BJ (cell line): ENCODE results near the gene CXCL10. TPM values are rescaled to one million over a fixed set of nuclear protein-coding genes. Genes with fewer than 3 reads are reported as not detected.
"Not testable (repeated sequence)": the region's sequence is repeated elsewhere in the genome, so short reads cannot be mapped to it uniquely, and the experiment has no call there.

ENCODE experiments used
- CTCF ChIA-PET: fragments of 350-600 bp; formaldehyde crosslinking; extraction: SDS; loops from one replicate; lab custom pipeline; 2021; ENCODE audit warnings: antibody characterized with exemption, inconsistent platforms; lab: Yijun Ruan, JAX
- POLR2A ChIA-PET: fragments of 300-600 bp; sonication (Branson Sonifier 250); formaldehyde crosslinking; extraction: SDS; loops from one replicate; lab custom pipeline; 2021; ENCODE audit warnings: antibody characterized with exemption; lab: Charles Lee
- DNase-seq: peaks from one replicate; pipeline ENCODE4 v3.0.0-alpha.2; 2011; ENCODE audit warnings: low read depth
- H3K27me3 ChIP-seq: 2 replicates; pipeline ENCODE4 v1.6.0; 2011; ENCODE audit warnings: low read length; ENCODE audit not compliant: control insufficient read depth, insufficient read depth
- H3K36me3 ChIP-seq: 2 replicates; pipeline ENCODE4 v1.5.1; 2011; ENCODE audit warnings: low read length; ENCODE audit not compliant: control insufficient read depth, insufficient read depth
- H3K4me3 ChIP-seq: 2 replicates; pipeline ENCODE4 v1.5.1; 2011; ENCODE audit warnings: low read depth, mild to moderate bottlenecking, control low read depth, low read length
- CTCF ChIP-seq: IDR thresholded peaks from 2 replicates; pipeline ENCODE4 v1.5.1; 2011; ENCODE audit warnings: low read depth, mild to moderate bottlenecking, control low read depth, inconsistent platforms, low read length, moderate library complexity; ENCODE audit not compliant: insufficient read depth
- polyA plus RNA-seq: library from polyadenylated mRNA; depleted of rRNA; stranded (reverse); fragments of >200 nt; gene quantifications from 2 replicates; pipeline ENCODE4 v1.2.3, GENCODE V29; 2011

Gene CXCL10
- polyA plus RNA-seq, 1 experiment: not detected

- Histone ChIP-seq H3K4me3 (no peak overlapping the region), H3K27me3 (peaks cover 15% of the 10 kb centered on the region), H3K36me3 (no peaks in the 10 kb centered on the region)
- CTCF ChIA-PET: no interaction called here
- POLR2A ChIA-PET: no interaction called here
- TF ChIP-seq CTCF: no peak
- DNase-seq: no peak
Measured at GRCh38 chr4:76055421-76055820, 32.1 kb upstream of the CXCL10 start.

GRCh38 chr4:76055016-76055415 lies 31.7 kb upstream of the CXCL10 start:
- no peak for TF ChIP-seq CTCF
- POLR2A ChIA-PET: no interaction called here
- H3K36me3 ChIP-seq: no peaks in the 10 kb centered on the region
- CTCF ChIA-PET: interaction anchor here (0.7 to 0.9 kb wide), 2 partner anchors 23 to 58 kb away, joined by 3 read pairs; no protein-coding TSS in a partner anchor
- H3K4me3 ChIP-seq: no peak overlapping the region
- H3K27me3 ChIP-seq: peaks cover 15% of the 10 kb centered on the region
- DNase-seq: no peak

GRCh38 chr4:76053730-76054129 lies 30.4 kb upstream of the CXCL10 start:
- no peak for TF ChIP-seq CTCF
- Histone ChIP-seq H3K36me3 (no peaks in the 10 kb centered on the region), H3K4me3 (no peak overlapping the region), H3K27me3 (peaks cover 15% of the 10 kb centered on the region)
- no peak for DNase-seq
- CTCF ChIA-PET: interaction anchor here (0.8 to 1.3 kb wide), 6 partner anchors 9 to 58 kb away, joined by 3 to 4 read pairs (median 4); no protein-coding TSS in a partner anchor
- POLR2A ChIA-PET: no interaction called here

GRCh38 chr4:76050560-76051050 lies 27.3 kb upstream of the CXCL10 start:
- H3K4me3 ChIP-seq, CTCF ChIA-PET, POLR2A ChIA-PET, H3K27me3 ChIP-seq, DNase-seq, H3K36me3 ChIP-seq: not testable (repeated sequence)

- H3K36me3 ChIP-seq, H3K27me3 ChIP-seq, POLR2A ChIA-PET, H3K4me3 ChIP-seq, DNase-seq, CTCF ChIA-PET: not testable (repeated sequence)
Measured at GRCh38 chr4:76049860-76050416, 26.6 kb upstream of the CXCL10 start.

GRCh38 chr4:76044686-76045085 lies 21.4 kb upstream of the CXCL10 start:
- DNase-seq, POLR2A ChIA-PET, H3K36me3 ChIP-seq, CTCF ChIA-PET, H3K27me3 ChIP-seq, H3K4me3 ChIP-seq: not testable (repeated sequence)

- H3K4me3 ChIP-seq, POLR2A ChIA-PET, DNase-seq, H3K36me3 ChIP-seq, H3K27me3 ChIP-seq: not testable (repeated sequence)
- CTCF ChIA-PET: interaction anchor here (1.0 kb wide), 1 partner anchor 11 kb away, joined by 3 read pairs; no protein-coding TSS in a partner anchor
Measured at GRCh38 chr4:76043306-76043705, 20.0 kb upstream of the CXCL10 start.

GRCh38 chr4:76042241-76042998 lies 19.1 kb upstream of the CXCL10 start:
- DNase-seq, H3K4me3 ChIP-seq, H3K27me3 ChIP-seq, POLR2A ChIA-PET, H3K36me3 ChIP-seq: not testable (repeated sequence)
- CTCF ChIA-PET: interaction anchor here (0.7 to 1.0 kb wide), 2 partner anchors 12 to 46 kb away, joined by 3 read pairs; no protein-coding TSS in a partner anchor
